H1 (cell line): Measurements from ENCODE around the gene CABP4. TPM values are rescaled to one million over a fixed set of nuclear protein-coding genes. Genes with fewer than 3 reads are reported as not detected.

ENCODE experiments used
- CTCF ChIP-seq, 3 experiments: IDR thresholded peaks; 1 replicate in 2 of 3; 2 replicates in 1 of 3; pipeline versions ENCODE4 v1.5.1 to v1.6.1; 2011; ENCODE audit warnings: low read length in 3 of 3, mild to moderate bottlenecking in 3 of 3, inconsistent platforms in 2 of 3, low read depth in 1 of 3, moderate library complexity in 1 of 3; ENCODE audit not compliant: insufficient read depth in 1 of 3; ENCODE audit errors: control extremely low read depth in 1 of 3
- SIN3A ChIP-seq, 2 experiments: IDR thresholded peaks in 1 of 2; conservative IDR thresholded peaks in 1 of 2; 2 replicates each; pipeline ENCODE4 v1.6.1; 2011 to 2012; ENCODE audit warnings: low read length in 2 of 2, improper control_type of control experiment in 1 of 2, low read depth in 1 of 2, mild to moderate bottlenecking in 1 of 2
- SUZ12 ChIP-seq: fragments of 200-600 bp; sonication (generic); IDR thresholded peaks from 2 replicates; pipeline ENCODE4 v1.6.1; 2012; ENCODE audit warnings: mild to moderate bottlenecking, inconsistent platforms, low read length, moderate library complexity, mixed read lengths
- polyA plus RNA-seq, 7 experiments: library from polyadenylated mRNA; depleted of rRNA in 3 of 7; stranded (reverse) in 5 of 7; unstranded in 2 of 7; fragments of >200 nt in 5 of 7; fragments of 200-250 nt in 2 of 7; gene quantifications; 1 replicate in 5 of 7; 2 replicates in 1 of 7; 4 replicates in 1 of 7; pipeline versions ENCODE4 v1.2.1 to v1.2.3, GENCODE V29; 2011 to 2013; ENCODE audit warnings: missing spikeins in 2 of 7, mixed read lengths in 2 of 7
- total RNA-seq: library from RNA; stranded (reverse); fragmentation: NEBNext Ultra II Directional; extraction: Animal tissue kit (Norgen Biotek cat#: 25700); gene quantifications from 2 replicates; pipeline ENCODE4 v1.2.1, GENCODE V29; 2021
- TF ChIP-seq, protein P1 (sequence below): fragments of 300-600 bp; sonication (generic); IDR thresholded peaks from 2 replicates; pipeline ENCODE4 v1.7.1; 2012; ENCODE audit warnings: low read length, moderate library complexity, mild to moderate bottlenecking, inconsistent platforms; ENCODE audit not compliant: insufficient replicate concordance
- TF ChIP-seq, protein P2 (sequence below): IDR thresholded peaks from 2 replicates; pipeline ENCODE4 v1.6.1; 2011; ENCODE audit warnings: low read depth, mild to moderate bottlenecking, low read length; ENCODE audit not compliant: insufficient read depth

Gene CABP4
- total and polyA plus RNA-seq, 2 of the 8 experiments (the other 6 are each of a cell fraction or from before 2014, with no cell fraction given), result not detected

GRCh38 chr11:67439321-67440228 lies 15.6 kb upstream of the CABP4 start (continued):
- TF ChIP-seq, protein P1, sequence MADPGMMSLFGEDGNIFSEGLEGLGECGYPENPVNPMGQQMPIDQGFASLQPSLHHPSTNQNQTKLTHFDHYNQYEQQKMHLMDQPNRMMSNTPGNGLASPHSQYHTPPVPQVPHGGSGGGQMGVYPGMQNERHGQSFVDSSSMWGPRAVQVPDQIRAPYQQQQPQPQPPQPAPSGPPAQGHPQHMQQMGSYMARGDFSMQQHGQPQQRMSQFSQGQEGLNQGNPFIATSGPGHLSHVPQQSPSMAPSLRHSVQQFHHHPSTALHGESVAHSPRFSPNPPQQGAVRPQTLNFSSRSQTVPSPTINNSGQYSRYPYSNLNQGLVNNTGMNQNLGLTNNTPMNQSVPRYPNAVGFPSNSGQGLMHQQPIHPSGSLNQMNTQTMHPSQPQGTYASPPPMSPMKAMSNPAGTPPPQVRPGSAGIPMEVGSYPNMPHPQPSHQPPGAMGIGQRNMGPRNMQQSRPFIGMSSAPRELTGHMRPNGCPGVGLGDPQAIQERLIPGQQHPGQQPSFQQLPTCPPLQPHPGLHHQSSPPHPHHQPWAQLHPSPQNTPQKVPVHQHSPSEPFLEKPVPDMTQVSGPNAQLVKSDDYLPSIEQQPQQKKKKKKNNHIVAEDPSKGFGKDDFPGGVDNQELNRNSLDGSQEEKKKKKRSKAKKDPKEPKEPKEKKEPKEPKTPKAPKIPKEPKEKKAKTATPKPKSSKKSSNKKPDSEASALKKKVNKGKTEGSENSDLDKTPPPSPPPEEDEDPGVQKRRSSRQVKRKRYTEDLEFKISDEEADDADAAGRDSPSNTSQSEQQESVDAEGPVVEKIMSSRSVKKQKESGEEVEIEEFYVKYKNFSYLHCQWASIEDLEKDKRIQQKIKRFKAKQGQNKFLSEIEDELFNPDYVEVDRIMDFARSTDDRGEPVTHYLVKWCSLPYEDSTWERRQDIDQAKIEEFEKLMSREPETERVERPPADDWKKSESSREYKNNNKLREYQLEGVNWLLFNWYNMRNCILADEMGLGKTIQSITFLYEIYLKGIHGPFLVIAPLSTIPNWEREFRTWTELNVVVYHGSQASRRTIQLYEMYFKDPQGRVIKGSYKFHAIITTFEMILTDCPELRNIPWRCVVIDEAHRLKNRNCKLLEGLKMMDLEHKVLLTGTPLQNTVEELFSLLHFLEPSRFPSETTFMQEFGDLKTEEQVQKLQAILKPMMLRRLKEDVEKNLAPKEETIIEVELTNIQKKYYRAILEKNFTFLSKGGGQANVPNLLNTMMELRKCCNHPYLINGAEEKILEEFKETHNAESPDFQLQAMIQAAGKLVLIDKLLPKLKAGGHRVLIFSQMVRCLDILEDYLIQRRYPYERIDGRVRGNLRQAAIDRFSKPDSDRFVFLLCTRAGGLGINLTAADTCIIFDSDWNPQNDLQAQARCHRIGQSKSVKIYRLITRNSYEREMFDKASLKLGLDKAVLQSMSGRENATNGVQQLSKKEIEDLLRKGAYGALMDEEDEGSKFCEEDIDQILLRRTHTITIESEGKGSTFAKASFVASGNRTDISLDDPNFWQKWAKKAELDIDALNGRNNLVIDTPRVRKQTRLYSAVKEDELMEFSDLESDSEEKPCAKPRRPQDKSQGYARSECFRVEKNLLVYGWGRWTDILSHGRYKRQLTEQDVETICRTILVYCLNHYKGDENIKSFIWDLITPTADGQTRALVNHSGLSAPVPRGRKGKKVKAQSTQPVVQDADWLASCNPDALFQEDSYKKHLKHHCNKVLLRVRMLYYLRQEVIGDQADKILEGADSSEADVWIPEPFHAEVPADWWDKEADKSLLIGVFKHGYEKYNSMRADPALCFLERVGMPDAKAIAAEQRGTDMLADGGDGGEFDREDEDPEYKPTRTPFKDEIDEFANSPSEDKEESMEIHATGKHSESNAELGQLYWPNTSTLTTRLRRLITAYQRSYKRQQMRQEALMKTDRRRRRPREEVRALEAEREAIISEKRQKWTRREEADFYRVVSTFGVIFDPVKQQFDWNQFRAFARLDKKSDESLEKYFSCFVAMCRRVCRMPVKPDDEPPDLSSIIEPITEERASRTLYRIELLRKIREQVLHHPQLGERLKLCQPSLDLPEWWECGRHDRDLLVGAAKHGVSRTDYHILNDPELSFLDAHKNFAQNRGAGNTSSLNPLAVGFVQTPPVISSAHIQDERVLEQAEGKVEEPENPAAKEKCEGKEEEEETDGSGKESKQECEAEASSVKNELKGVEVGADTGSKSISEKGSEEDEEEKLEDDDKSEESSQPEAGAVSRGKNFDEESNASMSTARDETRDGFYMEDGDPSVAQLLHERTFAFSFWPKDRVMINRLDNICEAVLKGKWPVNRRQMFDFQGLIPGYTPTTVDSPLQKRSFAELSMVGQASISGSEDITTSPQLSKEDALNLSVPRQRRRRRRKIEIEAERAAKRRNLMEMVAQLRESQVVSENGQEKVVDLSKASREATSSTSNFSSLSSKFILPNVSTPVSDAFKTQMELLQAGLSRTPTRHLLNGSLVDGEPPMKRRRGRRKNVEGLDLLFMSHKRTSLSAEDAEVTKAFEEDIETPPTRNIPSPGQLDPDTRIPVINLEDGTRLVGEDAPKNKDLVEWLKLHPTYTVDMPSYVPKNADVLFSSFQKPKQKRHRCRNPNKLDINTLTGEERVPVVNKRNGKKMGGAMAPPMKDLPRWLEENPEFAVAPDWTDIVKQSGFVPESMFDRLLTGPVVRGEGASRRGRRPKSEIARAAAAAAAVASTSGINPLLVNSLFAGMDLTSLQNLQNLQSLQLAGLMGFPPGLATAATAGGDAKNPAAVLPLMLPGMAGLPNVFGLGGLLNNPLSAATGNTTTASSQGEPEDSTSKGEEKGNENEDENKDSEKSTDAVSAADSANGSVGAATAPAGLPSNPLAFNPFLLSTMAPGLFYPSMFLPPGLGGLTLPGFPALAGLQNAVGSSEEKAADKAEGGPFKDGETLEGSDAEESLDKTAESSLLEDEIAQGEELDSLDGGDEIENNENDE, result no peak
- TF ChIP-seq SUZ12 (no peak), CTCF (IDR thresholded peaks at IDR 0.05; ENCODE audit: control extremely low read depth in 1 of 3, insufficient read depth in 1 of 3, low read depth in 1 of 3, low read length in 3 of 3) (peak in 2 of 3 experiments; percentile 53 to 60; a peak in 3 of 4 replicates), SIN3A (conservative IDR thresholded peaks at IDR 0.05 in 1 of 2, IDR thresholded peaks at IDR 0.05 in 1 of 2; ENCODE audit: low read depth in 1 of 2, low read length in 2 of 2) (no peak)
- TF ChIP-seq, protein P2, sequence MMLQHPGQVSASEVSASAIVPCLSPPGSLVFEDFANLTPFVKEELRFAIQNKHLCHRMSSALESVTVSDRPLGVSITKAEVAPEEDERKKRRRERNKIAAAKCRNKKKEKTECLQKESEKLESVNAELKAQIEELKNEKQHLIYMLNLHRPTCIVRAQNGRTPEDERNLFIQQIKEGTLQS, result no peak
